ENCODE results near the gene SERPINB2.

DNA sequence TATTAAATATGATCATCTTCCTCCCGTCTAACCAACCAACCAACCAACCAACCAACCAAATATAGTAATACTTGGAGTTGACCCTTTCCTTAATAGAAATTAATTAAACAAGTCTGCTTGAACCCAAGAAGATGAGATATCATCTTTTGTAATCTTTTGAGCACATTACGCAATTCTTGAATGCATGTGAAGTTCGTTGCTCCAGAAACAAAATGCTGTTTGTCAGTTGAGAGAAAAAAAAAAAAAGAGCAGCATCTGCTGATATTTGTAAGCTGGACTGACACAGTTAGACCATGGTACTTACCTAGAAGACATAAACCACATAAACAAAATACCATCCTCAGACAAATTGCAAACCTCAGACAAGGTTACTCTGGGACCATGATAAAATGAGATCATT is 9.2 kb upstream of the SERPINB2 start:
- no peak for TF ChIP-seq SUZ12 (IDR thresholded peaks at IDR 0.05; ENCODE audit: extremely low read depth, insufficient read depth, insufficient read length)
- no peak for TF ChIP-seq YY1 (IDR thresholded peaks at IDR 0.05; ENCODE audit: insufficient read depth, insufficient read length)
